Psoas muscle (tissue), 8 donors: ENCODE measurements around the gene CCDC91. TPM values are rescaled to one million over a fixed set of nuclear protein-coding genes. Genes with fewer than 3 reads are reported as not detected.

ENCODE experiments used
- ATAC-seq, 4 donors: fragments of 200-7000 bp; cut with Tn5 transposase; one replicate each; pipeline ENCODE4 v1.9.1; 2020; ENCODE audit warnings: moderate library complexity in 3 of 4, mild to moderate bottlenecking in 2 of 4
- DNase-seq, 2 donors: peaks; one replicate each; pipeline ENCODE4 v3.0.0-alpha.2; 2020
- H3K27ac ChIP-seq: fragments of 200-600 bp; one replicate; pipeline ENCODE4 v1.8.0; 2022
- H3K27me3 ChIP-seq, 3 donors: fragments of 200-600 bp in 1 of 3; one replicate each; pipeline versions ENCODE4 v1.6.1 to v1.8.0; 2013 to 2022; ENCODE audit warnings: low read length in 2 of 3, mild to moderate bottlenecking in 2 of 3, moderate library complexity in 1 of 3; ENCODE audit not compliant: insufficient read depth in 3 of 3
- H3K36me3 ChIP-seq, 2 donors: fragments of 200-600 bp in 1 of 2; one replicate each; pipeline versions ENCODE4 v1.6.1 to v1.8.0; 2013 to 2022; ENCODE audit warnings: low read depth in 1 of 2, mild to moderate bottlenecking in 1 of 2, moderate library complexity in 1 of 2; ENCODE audit not compliant: insufficient read depth in 1 of 2
- H3K4me1 ChIP-seq: fragments of 200-600 bp; one replicate; pipeline ENCODE4 v1.8.0; 2022
- H3K4me3 ChIP-seq: fragments of 200-600 bp; one replicate; pipeline ENCODE4 v1.8.0; 2022; ENCODE audit warnings: mild to moderate bottlenecking
- H3K9me3 ChIP-seq: fragments of 200-600 bp; one replicate; pipeline ENCODE4 v1.8.0; 2022
- CTCF ChIP-seq: fragments of 200-600 bp; IDR thresholded peaks from one replicate; pipeline ENCODE4 v1.8.0; 2022; ENCODE audit warnings: antibody characterized with exemption
- WGBS, 3 donors: extraction: QIAGEN DNeasy Blood & Tissue Kit; methylation state at CpG; one replicate each; pipeline versions ENCODE4 v1.1.6 to v1.1.7; 2013; 5-methylcytosine and 5-hydroxymethylcytosine counted together
- intact Hi-C, 2 donors: fragments of 100-400 bp; cut with DNase I; formaldehyde crosslinking; loops; one replicate each; pipeline versions ENCODE4 v1.11.0 to v1.14.2; 2022
- polyA plus RNA-seq, 3 donors: library from polyadenylated mRNA; stranded (reverse); fragments of 200-250 nt; gene quantifications; one replicate each; pipeline ENCODE4 v1.2.3, GENCODE V29; 2013
- total RNA-seq, 4 donors: library from RNA; stranded (reverse); fragmentation: NEBNext Ultra II Directional in 2 of 4; extraction: Animal tissue kit (Norgen Biotek cat#: 25700) in 2 of 4; gene quantifications; one replicate each; pipeline versions ENCODE4 v1.2.1 to v1.2.4, GENCODE V29; 2021 to 2023
- donor health status: healthy with polysubstance abuse.
- donor health status: DM: no; HTN: no; CAD: no; lungs with moderate emphysema.
- donor health status: Bipolar disorder and iron deficiency.
- donor health status: healthy.
- donor health status: DM: yes; HTN: yes; CAD: no.
- donor health status: DM: no; HTN: no; CAD: no.
- donor health status: DM: no; HTN: no; CAD: no.
- donor health status: DM: yes; HTN: yes; CAD: no.

CCDC91 gene
- total and polyA plus RNA-seq, 7 donors: 18.4 to 47.2 (median 36.2) TPM

DNA sequence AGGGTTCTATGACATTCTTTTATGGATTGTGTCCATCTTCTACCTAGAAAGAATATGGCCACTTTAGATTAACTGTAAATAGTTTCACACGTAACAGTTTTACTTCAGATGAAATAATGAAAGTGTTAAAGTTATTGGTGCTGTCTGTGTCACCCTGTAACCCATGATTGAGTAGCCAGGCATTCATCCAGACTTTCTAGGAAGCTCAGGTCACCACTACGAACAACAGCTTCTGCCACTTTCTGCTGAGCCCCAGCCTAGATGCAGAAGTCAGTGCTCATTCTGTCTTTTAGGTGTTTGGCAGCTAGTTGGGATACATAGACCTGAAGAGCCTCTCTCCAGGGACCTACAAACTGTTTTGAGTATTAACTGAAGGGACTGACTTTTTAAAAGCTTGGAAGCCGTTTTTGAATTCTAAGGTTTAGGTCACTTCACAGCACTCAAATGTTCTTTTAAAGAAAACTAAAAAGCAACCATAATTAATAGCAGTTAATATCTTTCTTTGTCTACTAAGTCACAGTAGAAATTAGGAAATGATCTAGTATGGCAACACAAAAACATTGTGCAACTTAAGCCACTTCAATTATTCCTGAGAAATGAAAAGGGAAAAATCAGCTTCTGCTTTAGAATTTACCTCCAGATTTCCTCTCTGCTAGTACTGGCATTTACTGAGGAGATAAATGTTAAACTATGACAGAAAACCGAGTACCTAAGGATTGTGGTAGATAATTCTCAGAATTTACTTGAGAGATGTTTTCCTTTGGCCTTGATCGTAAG is 266.9 kb downstream of the CCDC91 start:
- TF ChIP-seq CTCF: no peak
- intact Hi-C loops: no loop called here
- H3K27ac ChIP-seq: no peak overlapping the region
- no peaks in the 10 kb centered on the region for H3K4me1 ChIP-seq
- DNase-seq (no peak), ATAC-seq (no peak)
- H3K27me3 ChIP-seq: no peaks in the 10 kb centered on the region
- H3K36me3 ChIP-seq: peaks cover 3 to 7% of the 10 kb centered on the region in 2 donors
- WGBS, 3 donors: 60 to 73% (median 62%) methylated on average over 5 of the region's 5 CpGs
- no peak overlapping the region for H3K4me3 ChIP-seq
- H3K9me3 ChIP-seq: no peaks in the 10 kb centered on the region

DNA sequence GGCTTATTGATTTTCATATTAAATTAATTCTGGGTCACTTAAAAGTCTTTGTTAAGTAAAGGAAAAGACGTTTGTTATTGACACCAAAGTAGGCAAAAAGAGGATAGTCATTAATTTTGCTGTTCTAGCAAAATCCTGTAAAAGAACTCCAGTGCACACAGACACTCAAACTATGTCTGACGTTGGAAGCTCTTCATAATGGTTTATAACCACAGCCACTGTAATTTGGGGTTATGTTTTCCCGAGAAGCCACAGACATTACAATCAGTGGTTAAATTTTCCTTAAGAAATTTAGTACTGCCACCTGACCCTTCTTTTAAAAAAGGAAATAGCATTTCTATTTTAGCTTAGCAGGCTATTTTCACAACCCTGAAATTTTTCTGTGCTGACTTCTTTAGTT is 267.5 kb downstream of the CCDC91 start:
- WGBS, 3 donors: 64 to 67% (median 66%) methylated on average over 3 of the region's 3 CpGs
- H3K9me3 ChIP-seq: no peaks in the 10 kb centered on the region
- H3K36me3 ChIP-seq: peaks cover 3 to 7% of the 10 kb centered on the region in 2 donors
- TF ChIP-seq CTCF: no peak
- DNase-seq: no peak
- no peaks in the 10 kb centered on the region for H3K27me3 ChIP-seq
- H3K4me3 ChIP-seq: no peak overlapping the region
- ATAC-seq: no peak
- H3K4me1 ChIP-seq: no peaks in the 10 kb centered on the region
- no peak overlapping the region for H3K27ac ChIP-seq
- intact Hi-C loops: no loop called here

DNA sequence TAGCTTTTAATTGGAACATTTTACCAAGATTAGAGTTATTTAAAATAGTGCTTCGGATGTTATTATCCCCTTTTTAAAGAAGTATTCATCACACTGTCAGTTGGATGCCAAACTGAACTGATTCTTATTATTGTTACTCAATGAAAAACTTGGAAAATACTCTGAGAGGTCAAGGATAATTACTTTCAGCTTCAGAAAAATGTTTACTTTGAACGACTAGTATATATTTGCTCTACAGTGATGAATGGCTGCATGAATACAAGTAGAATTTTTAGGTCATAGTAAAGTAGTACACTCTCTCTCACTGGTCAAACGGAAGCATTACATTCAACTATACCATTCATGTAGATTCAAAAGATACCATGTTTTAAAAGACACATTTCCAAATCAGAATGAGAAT is 269.2 kb downstream of the CCDC91 start:
- Histone ChIP-seq H3K4me3 (no peak overlapping the region), H3K27me3 (no peaks in the 10 kb centered on the region), H3K27ac (no peak overlapping the region), H3K36me3 (no peaks in the 10 kb centered on the region), H3K9me3 (no peaks in the 10 kb centered on the region), H3K4me1 (no peaks in the 10 kb centered on the region)
- no peak for TF ChIP-seq CTCF
- 86 to 88% (median 87%) methylated on average over 3 of the region's 3 CpGs for WGBS, 3 donors
- ATAC-seq (no peak), DNase-seq (no peak)
- intact Hi-C loops: no loop called here

GRCh38 chr12:28460420-28461130 is 270.3 kb downstream of the CCDC91 start:
- Histone ChIP-seq H3K27me3 (no peaks in the 10 kb centered on the region), H3K4me1 (no peaks in the 10 kb centered on the region), H3K27ac (no peak overlapping the region), H3K4me3 (no peak overlapping the region), H3K36me3 (no peaks in the 10 kb centered on the region), H3K9me3 (no peaks in the 10 kb centered on the region)
- intact Hi-C loops: no loop called here
- no peak for TF ChIP-seq CTCF
- ATAC-seq: no peak
- 78 to 85% (median 81%) methylated on average over 2 of the region's 2 CpGs for WGBS, 3 donors
- DNase-seq: no peak
